ENCODE measurements around the gene NPFF.

Gene NPFF

DNA sequence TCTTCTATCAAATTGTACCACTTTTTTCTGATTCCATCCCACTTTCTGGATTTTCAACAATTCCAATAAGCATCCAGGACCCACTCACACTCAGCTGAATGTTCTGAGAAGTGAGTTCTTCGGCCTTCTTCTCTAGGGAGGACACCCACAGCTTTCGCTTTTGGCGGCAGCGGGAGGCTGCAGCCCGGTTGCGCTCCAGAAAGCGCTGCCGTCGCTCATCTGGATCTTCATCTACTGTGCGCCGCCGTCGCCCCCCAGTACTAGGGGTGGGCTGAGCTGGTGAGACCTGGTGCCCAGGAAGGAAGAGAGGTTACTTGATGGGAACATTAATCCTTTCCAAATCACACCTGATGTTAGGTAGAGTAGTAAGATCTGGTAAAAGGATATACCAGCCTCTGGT lies 17.2 kb upstream of the NPFF start:
- TF ChIP-seq, protein P1, sequence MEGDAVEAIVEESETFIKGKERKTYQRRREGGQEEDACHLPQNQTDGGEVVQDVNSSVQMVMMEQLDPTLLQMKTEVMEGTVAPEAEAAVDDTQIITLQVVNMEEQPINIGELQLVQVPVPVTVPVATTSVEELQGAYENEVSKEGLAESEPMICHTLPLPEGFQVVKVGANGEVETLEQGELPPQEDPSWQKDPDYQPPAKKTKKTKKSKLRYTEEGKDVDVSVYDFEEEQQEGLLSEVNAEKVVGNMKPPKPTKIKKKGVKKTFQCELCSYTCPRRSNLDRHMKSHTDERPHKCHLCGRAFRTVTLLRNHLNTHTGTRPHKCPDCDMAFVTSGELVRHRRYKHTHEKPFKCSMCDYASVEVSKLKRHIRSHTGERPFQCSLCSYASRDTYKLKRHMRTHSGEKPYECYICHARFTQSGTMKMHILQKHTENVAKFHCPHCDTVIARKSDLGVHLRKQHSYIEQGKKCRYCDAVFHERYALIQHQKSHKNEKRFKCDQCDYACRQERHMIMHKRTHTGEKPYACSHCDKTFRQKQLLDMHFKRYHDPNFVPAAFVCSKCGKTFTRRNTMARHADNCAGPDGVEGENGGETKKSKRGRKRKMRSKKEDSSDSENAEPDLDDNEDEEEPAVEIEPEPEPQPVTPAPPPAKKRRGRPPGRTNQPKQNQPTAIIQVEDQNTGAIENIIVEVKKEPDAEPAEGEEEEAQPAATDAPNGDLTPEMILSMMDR (IDR thresholded peaks at IDR 0.05; ENCODE audit: borderline replicate concordance, insufficient read depth, low read depth, low read length) = no peak
- no peak overlapping the region for H3K4me3 ChIP-seq (ENCODE audit: low read depth, low read length)

DNA sequence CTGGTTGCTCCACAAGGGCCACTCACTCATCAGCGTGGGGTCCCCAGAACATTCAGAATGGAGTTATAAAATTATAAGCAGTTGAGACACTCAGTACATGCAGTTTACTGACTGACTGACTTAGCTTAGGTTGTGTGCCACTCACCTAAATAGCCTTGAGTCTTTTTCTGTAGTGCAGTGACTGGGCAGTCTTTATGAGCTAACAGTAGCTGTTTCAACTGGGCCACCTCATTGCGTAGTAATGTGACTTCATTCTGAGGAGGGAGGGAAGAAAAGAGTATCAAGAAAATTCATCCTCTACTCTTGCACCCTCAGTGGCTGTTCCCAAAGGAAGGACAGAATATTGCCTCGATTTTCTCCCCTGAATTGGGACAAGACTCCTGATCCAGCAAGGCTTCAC lies 15.8 kb upstream of the NPFF start:
- TF ChIP-seq, protein P1 (IDR thresholded peaks at IDR 0.05; ENCODE audit: borderline replicate concordance, insufficient read depth, low read depth, low read length) = no peak
- no peak overlapping the region for H3K4me3 ChIP-seq (ENCODE audit: low read depth, low read length)

DNA sequence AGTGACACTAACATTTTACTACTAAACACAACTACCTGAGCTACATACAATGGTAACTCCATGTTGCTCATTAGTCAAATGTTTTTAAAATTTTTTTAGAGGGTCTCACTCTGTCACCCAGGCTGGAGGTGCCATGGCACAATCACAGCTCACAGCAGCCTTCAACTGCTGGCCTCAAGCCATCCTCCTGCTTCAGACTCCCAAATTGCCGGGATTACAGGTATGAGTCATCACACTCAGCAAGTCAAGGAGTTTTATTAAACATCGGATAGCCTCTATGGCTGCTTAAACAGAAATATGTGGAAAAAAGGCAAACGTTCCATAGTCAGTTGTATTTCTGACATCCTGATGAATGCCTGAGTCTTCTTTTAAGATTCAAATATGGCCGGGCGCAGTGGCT lies 11.1 kb upstream of the NPFF start:
- TF ChIP-seq, protein P1 (IDR thresholded peaks at IDR 0.05; ENCODE audit: borderline replicate concordance, insufficient read depth, low read depth, low read length) = no peak
- no peak overlapping the region for H3K4me3 ChIP-seq (ENCODE audit: low read depth, low read length)

DNA sequence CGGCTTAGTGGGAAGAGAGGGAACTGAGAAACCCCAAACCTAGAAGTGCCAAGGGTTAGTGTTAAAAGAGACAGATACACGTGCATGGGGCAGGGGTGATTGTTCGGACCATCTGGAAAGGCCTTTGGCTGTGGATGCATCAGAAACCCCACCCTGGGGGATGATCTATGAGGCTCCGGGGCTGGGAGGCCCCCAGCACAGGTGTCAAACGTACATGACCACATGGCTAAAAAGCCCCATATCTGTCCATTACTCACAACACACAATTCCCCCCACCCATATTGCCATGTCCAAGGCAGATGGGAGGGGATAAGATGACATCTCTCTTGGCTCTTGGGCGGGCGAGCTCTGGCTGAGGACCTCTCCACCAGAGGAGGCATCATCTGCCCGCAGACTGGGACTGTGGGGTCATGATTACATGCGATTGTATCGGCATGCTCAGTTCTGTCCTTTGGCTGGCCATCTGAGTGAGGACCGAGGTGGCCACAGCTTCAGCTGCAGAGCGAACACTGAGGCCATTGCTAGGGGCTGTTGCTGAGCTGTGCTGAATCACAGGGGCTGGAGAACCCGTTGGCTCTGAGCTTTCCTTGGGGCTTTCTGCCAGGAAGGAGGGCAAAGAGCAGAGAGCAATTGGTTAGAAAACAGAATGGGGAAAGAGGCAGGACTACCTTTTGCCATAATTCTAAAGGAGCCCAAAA lies 9.6 kb upstream of the NPFF start:
- TF ChIP-seq, protein P1 (IDR thresholded peaks at IDR 0.05; ENCODE audit: borderline replicate concordance, insufficient read depth, low read depth, low read length) = no peak
- H3K4me3 ChIP-seq (ENCODE audit: low read depth, low read length) = no peak overlapping the region

DNA sequence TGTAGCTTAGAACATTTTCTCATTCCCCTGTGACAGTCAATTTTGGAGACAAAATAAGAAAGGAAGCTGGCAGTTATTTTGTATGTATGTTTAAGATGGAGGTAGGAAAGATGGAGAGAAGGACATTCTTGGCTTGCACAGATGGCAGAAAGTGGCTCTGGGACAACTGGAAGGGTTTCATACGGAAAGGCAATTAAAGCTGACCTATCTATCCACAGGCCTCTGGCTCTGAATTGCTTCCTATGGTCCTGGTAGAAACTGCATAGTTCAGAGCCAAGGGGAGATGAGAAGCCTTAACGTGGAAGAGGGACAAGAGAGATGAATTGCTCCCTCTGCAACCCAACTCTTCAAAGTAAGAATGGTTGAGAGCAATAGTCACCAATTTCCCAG lies 8.0 kb upstream of the NPFF start:
- H3K4me3 ChIP-seq (ENCODE audit: low read depth, low read length) = no peak overlapping the region
- TF ChIP-seq, protein P1 (IDR thresholded peaks at IDR 0.05; ENCODE audit: borderline replicate concordance, insufficient read depth, low read depth, low read length) = no peak

DNA sequence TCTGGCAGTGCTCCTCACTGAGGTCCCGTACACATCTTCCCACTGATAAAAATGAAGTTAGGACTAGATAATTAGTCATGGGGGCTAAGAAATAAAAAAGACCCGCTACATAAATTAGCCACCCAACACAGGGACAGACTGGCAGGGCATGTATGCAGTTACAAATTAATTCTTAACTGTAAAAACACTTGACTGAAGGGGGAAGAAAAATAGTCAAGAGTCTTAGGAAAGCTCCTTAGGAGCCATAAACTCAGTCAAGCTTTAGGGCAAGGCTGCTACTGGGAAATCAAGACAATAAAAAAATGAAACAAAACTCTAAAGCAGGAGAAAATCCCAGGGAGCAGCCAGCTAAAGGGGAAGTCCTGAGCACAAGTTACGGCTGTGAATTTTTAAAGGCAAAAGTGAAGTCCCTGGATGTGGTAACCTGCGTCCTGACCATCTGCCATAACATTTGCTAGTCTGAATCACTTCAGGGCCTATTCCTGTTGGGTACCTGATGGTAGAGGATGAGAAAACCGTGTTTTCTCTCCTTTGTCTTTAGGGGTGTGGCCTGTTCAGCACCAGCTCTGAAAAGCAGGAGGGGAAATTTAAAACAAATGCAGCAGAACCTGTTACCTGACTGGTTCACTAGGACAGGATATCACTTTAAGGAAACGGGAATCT lies 7.5 kb upstream of the NPFF start:
- no peak overlapping the region for H3K4me3 ChIP-seq (ENCODE audit: low read depth, low read length)
- TF ChIP-seq, protein P1 (IDR thresholded peaks at IDR 0.05; ENCODE audit: borderline replicate concordance, insufficient read depth, low read depth, low read length) = no peak
